ENCODE results near the gene STX2.
"Not testable (repeated sequence)": the region's sequence is repeated elsewhere in the genome, so short reads cannot be mapped to it uniquely, and the experiment has no call there.

The STX2 gene

DNA sequence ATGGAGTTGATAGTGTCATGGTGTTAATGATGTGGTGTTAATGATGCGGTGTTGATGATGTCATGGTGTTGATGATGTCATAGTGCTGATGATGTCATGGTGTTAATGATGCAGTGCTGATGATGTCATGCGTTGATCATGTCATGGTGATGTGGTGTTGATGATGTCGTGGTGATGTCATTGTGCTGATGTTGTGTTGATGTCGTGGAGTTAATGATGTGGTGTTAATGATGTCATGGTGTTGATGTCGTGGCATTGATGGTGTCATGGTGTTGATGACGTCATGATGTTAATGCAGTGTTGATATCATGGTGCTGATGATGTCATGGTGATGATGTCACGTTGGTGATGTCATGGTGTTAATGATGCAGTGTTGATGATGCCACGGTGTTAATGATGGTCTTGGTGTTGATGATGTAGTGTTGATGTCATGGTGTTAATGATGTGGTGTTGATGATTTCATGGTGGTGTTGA, 73.8 kb downstream of the STX2 start:
- no peak for ATAC-seq (ENCODE audit: low read depth)
- no peak overlapping the region for H3K4me3 Mint-ChIP-seq
- H3K36me3 Mint-ChIP-seq = no peaks in the 10 kb centered on the region
- DNase-seq (ENCODE audit: low spot score in 2 of 2) = no peak
- no peak overlapping the region for H3K27ac Mint-ChIP-seq
- peaks cover 2% of the 10 kb centered on the region for H3K4me1 Mint-ChIP-seq
- peaks cover 8% of the 10 kb centered on the region for H3K27me3 Mint-ChIP-seq
- H3K9me3 Mint-ChIP-seq = no peaks in the 10 kb centered on the region

DNA sequence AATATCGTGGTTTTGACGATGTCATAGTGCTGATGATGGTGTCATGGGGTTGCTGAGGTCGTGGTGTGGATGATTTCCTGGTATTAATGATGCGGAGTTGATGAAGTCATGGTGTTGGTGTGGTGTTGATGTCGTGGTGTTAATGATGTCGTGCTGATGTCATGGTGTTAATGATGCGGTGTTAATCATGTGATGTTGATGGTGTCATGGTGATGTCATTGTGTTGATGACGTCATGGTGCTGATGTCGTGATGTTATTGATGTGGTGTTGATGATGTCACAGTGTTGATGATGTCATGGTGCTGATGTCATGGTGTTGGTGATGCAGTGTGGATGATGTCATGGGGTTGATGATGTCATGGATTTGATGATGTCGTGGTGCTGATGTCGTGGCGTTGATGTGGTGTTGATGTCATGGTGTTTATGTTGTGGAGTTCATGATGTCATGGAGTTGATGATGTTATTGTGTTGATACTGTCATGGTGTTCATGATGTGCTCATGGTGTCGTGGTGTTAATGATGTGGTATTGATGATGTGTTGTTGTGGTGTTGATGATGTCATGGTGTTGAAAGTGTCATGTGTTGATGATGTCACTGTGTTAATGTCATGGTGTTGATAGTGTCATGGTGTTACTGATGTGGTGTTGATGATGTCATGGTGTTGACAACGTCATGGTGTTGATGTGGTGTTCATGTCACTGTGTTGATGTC, 74.4 kb downstream of the STX2 start:
- ATAC-seq (ENCODE audit: low read depth) = no peak
- Mint-ChIP-seq H3K27ac (no peak overlapping the region), H3K36me3 (no peaks in the 10 kb centered on the region), H3K4me1 (peaks cover 2% of the 10 kb centered on the region), H3K9me3 (no peaks in the 10 kb centered on the region), H3K4me3 (no peak overlapping the region), H3K27me3 (peaks cover 10% of the 10 kb centered on the region)
- no peak for DNase-seq (ENCODE audit: low spot score in 2 of 2)

DNA sequence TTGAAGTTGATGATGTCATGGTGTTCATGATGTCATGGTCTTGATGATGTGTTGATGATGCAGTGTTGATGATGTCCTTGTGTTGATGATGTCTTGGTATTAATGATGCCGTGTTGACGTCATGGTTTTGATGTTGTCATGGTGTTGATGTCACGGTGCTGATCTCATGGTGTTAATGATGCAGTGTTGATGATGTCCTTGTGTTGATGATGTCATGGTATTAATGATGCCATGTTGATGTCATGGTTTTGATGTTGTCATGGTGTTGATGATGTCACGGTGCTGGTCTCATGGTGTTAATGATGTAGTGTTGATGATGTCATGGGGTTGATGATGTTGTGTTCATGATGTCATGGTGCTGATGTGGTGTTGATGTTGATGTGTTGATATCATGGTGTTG, 75.0 kb downstream of the STX2 start:
- Mint-ChIP-seq H3K27ac (no peak overlapping the region), H3K4me1 (peaks cover 2% of the 10 kb centered on the region), H3K27me3 (peaks cover 10% of the 10 kb centered on the region), H3K4me3 (no peak overlapping the region), H3K36me3 (no peaks in the 10 kb centered on the region), H3K9me3 (no peaks in the 10 kb centered on the region)
- ATAC-seq (ENCODE audit: low read depth) (no peak), DNase-seq (ENCODE audit: low spot score in 2 of 2) (no peak)

DNA sequence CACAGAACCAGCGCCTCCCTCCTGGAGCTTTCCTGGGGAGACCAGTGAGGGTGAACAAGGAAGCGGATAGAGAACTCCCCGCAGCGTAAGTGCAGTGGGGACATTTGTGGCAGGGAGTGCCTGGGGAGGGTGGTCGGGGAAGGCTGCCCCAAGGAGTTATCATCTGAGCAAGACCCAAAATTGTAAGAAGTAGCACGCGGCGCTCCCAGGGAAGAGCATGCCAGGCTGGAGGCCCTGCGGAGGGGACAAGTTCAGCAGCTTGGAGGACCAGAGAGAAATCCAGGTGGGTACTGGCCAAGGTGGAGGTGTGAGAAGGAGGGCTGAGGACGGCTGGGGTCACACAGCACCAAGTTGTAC, 76.8 kb downstream of the STX2 start:
- Mint-ChIP-seq H3K27me3 (peaks cover 5% of the 10 kb centered on the region), H3K4me3 (no peak overlapping the region), H3K9me3 (no peaks in the 10 kb centered on the region), H3K27ac (peak overlapping the region; percentile 31), H3K4me1 (peaks cover 2% of the 10 kb centered on the region), H3K36me3 (no peaks in the 10 kb centered on the region)
- ATAC-seq (ENCODE audit: low read depth) = no peak
- no peak for DNase-seq (ENCODE audit: low spot score in 2 of 2)

DNA sequence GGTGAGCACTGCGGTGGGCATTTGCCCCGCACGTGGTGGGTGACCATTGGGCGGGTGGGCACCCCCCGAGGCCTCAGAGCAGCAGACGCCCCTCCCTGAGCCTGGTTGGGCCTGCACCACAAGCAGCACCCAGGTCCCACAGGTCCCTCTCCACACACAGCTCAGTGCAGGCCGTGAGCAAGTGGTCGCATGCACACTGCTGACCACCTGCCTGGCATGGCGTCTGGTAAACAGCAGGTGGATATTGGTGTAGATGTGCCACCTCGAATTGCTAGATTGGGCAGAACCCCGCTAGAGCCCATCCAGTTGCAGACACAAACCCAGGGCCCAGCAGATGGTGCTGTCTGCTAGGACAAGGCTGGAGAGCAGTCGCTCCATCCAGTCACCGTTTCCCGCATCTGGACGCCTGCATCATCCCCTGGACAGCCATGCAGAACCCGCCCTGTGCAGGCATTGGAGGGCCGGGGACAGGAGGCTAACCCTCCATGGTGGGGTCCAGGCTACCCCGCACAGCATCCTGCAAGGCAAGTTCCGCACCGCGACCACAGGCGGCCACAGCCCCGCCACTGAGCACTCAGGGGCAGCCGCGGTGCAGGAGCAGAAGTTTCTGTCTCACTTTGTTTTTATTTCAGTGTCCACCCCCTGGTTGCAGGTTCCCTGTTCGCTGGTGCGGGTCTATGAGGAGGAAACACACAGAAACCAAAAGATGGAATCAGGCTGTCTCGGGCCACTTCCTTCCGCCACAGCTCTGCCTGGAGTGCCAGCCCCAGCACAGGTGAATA, 77.3 kb downstream of the STX2 start:
- ATAC-seq (ENCODE audit: low read depth) = peak; percentile 46
- Mint-ChIP-seq H3K36me3 (no peaks in the 10 kb centered on the region), H3K4me3 (no peak overlapping the region), H3K27ac (peak overlapping the region; percentile 31), H3K4me1 (peaks cover 2% of the 10 kb centered on the region), H3K9me3 (no peaks in the 10 kb centered on the region), H3K27me3 (peaks cover 5% of the 10 kb centered on the region)
- DNase-seq (ENCODE audit: low spot score in 2 of 2) = no peak

DNA sequence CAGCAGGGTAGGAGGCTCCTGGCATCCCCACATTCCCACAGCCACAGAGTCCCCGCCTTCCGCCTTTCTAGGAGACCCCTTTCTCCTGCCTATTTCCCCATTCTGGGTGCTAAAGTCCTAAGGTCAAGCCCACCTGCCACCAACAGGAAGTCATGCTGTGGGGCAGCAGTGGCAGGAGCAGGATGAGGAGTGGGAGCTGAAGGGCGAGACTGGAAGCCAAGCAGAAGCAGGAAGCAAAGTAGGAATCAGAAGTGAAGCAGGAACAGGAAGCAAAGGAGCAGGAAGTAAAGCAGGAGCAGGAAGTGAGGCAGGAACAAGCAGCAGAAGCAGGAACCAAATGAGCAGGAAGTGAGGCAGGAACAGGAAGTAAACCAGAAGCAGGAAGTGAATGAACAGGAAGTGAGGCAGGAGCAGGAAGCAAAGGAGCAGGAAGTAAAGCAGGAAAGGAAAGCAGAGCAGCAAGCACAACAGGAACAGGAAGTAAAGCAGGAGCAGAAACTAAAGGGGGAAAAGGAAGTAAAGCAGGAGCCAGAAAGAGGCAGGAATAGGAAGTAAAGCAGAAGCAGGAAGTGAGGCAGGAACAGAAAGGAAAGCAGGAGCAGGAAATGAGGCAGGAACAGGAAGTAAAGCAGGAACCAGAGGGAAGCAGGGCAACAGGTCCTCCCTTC, 84.7 kb downstream of the STX2 start:
- no peak for ATAC-seq (ENCODE audit: low read depth)
- Mint-ChIP-seq H3K4me3 (peak overlapping the region; percentile 3), H3K27me3 (peaks cover 2% of the 10 kb centered on the region), H3K9me3 (peaks cover 7% of the 10 kb centered on the region), H3K36me3 (peaks cover 4% of the 10 kb centered on the region), H3K4me1 (peaks cover 13% of the 10 kb centered on the region), H3K27ac (peak overlapping the region; percentile 64)
- DNase-seq (ENCODE audit: low spot score in 2 of 2) = no peak

DNA sequence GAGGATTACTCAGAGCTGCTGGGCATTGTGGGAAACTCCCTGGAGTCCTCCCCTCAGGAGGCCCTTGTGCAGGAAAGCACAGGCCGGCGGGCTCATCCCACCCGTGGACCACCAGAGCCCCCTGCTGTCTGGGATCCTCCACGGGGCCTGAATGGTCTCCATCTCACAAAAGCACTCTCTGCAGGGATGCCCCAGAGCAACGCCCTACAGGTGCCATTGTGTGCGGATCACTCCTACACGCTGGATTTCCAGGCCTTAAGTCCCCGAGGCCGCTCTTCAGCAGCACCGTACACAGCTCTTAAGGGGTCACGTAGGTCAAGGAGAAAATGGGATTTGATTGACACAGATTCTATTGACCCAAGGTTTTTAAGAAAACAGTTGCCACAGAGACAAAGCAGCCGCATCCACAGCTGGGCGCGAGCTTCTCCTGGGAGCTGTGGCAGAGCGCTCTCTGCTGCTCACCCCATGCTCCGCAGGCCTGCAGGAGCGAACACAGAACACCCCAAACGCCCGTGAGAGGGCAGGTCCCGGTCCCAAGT, 86.3 kb downstream of the STX2 start:
- H3K36me3 Mint-ChIP-seq = peaks cover 4% of the 10 kb centered on the region
- ATAC-seq (ENCODE audit: low read depth) (no peak), DNase-seq (ENCODE audit: low spot score in 2 of 2) (no peak)
- H3K27me3 Mint-ChIP-seq = peaks cover 3% of the 10 kb centered on the region
- peaks cover 16% of the 10 kb centered on the region for H3K4me1 Mint-ChIP-seq
- no peak overlapping the region for H3K27ac Mint-ChIP-seq
- peaks cover 7% of the 10 kb centered on the region for H3K9me3 Mint-ChIP-seq
- no peak overlapping the region for H3K4me3 Mint-ChIP-seq

DNA sequence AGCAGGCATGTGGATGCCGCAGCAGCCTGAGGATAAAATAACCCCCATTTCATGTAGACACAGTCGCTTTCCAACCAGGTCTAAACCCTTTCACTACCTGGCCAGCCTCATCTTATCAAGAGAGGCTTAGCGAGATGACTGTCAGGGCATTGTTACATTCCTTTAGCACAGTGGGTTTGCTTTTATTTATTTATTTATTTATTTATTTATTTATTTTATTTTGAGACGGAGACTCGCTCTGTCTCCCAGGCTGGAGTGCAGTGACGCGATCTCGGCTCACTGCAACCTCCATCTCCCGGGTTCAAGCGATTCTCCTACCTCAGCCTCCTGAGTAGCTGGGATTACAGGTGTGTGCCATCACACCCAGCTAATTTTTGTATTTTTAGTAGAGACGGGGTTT, 87.0 kb downstream of the STX2 start:
- DNase-seq (ENCODE audit: low spot score in 2 of 2) = not testable (repeated sequence)

DNA sequence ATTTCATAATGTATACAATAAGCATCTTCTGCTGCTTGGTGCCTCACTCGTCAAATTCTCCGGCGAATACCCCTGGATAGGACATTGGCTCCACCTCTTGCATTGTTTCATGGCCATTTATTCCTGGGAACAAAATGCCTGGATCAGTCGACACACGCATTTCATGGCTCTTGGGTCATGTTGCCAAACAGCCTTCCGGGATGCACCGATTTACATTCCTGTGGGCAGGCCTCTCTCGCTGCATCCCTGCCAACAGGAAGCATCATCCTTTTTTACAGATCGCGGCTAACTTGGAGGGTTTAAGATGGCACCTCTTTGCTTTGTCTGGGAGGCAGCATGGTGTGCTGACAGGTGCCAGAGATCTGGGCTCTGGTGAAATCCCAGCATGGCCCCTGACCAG, 90.3 kb downstream of the STX2 start:
- DNase-seq (ENCODE audit: low spot score in 2 of 2) = no peak
- no peak overlapping the region for H3K4me3 Mint-ChIP-seq
- H3K27me3 Mint-ChIP-seq = peaks cover 5% of the 10 kb centered on the region
- ATAC-seq (ENCODE audit: low read depth) = no peak
- H3K9me3 Mint-ChIP-seq = peaks cover 1% of the 10 kb centered on the region
- no peaks in the 10 kb centered on the region for H3K36me3 Mint-ChIP-seq
- peaks cover 10% of the 10 kb centered on the region for H3K4me1 Mint-ChIP-seq
- no peak overlapping the region for H3K27ac Mint-ChIP-seq

More for the DNA sequence above, 87.0 kb downstream of the STX2 start:
- not testable (repeated sequence) for H3K27me3 Mint-ChIP-seq; H3K4me3 Mint-ChIP-seq; H3K9me3 Mint-ChIP-seq; H3K36me3 Mint-ChIP-seq; H3K27ac Mint-ChIP-seq; ATAC-seq (ENCODE audit: low read depth)
- peaks cover 16% of the 10 kb centered on the region for H3K4me1 Mint-ChIP-seq

DNA sequence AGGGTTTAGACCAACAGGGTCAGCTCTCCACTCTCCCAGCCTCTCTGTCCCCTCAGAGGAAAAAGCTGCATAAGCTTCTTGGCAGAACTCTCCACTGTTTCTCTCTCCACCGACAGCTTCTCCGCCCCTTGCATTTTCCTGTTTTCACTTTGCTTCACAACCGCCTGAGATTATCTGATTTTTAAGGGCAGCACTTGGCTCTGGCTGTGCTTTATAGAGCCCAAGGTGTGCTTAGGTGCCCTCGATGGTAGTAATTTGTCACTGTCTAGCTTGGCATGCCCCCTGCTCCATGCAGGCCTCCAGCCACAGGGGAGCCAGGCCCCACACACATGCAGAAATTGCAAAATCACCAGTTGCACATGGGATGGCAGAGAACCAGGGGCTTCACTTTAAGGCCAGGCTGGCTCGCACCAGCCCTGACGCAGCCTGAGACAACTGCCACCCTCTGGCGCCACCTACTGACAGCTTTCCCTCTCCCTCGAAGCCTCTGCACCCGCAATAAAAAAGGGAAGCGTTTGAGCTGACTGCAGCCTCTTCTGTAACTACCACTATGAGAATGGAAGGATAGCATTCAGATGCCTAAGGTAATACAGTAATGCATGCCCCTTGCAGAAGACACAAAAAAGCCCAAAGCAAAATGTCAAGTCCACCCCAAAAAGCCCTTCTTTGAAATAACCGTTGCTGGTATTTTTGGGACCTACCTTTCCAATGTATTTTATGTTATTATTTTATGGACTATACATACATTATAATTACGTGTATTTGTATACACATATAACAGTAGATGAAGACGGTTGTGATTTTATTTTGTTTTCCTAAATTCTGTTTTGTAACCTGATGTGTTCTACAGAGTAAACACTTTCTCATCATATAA, 90.9 kb downstream of the STX2 start:
- DNase-seq (ENCODE audit: low spot score in 2 of 2) (peak; percentile 36 to 55), ATAC-seq (ENCODE audit: low read depth) (peak; percentile 67)
- no peaks in the 10 kb centered on the region for H3K9me3 Mint-ChIP-seq
- peaks cover 10% of the 10 kb centered on the region for H3K4me1 Mint-ChIP-seq
- no peak overlapping the region for H3K27ac Mint-ChIP-seq
- no peak overlapping the region for H3K4me3 Mint-ChIP-seq
- peaks cover 5% of the 10 kb centered on the region for H3K27me3 Mint-ChIP-seq
- no peaks in the 10 kb centered on the region for H3K36me3 Mint-ChIP-seq

DNA sequence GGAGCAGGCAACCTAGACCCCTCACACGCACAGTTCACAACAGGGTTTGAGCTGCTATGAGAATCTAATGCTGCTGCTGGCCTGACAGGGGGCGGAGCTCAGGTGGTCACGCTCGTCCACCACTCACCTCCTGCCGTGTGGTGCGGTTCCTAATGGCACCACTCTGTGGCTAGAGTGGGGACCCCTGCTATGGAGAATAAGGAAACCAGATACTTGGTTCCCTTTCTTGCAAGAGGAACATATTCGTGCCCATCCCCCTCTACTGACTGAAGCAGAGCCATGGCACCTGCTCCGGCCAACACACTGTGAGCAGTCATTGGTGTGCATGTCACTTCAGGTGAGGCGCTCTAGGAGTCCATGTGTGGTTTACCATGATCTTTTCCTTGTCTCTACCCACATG, 92.5 kb downstream of the STX2 start:
- DNase-seq (ENCODE audit: low spot score in 2 of 2) (no peak), ATAC-seq (ENCODE audit: low read depth) (no peak)
- Mint-ChIP-seq H3K27me3 (peaks cover 5% of the 10 kb centered on the region), H3K36me3 (no peaks in the 10 kb centered on the region), H3K4me1 (peaks cover 6% of the 10 kb centered on the region), H3K9me3 (no peaks in the 10 kb centered on the region), H3K27ac (no peak overlapping the region), H3K4me3 (no peak overlapping the region)

DNA sequence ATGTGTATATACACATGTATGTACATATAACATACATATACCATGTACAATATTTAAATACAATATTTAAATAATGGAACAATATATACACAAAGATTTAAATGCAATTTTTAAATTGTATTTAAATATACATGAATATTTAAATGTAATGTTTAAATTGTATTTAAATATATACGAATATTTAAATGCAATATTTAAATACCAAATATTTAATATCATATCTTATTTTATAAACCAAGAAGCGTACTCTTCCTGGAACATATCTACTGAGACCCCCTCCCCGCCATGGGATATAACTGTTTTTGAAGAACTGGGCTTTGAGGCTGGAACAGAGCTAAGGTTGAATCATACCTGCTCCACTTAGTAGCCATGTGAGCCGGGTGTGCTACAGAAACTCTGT, 93.1 kb downstream of the STX2 start:
- Mint-ChIP-seq H3K36me3 (no peaks in the 10 kb centered on the region), H3K27me3 (peaks cover 5% of the 10 kb centered on the region), H3K4me3 (no peak overlapping the region), H3K27ac (no peak overlapping the region), H3K4me1 (peaks cover 3% of the 10 kb centered on the region), H3K9me3 (no peaks in the 10 kb centered on the region)
- no peak for ATAC-seq (ENCODE audit: low read depth)
- no peak for DNase-seq (ENCODE audit: low spot score in 2 of 2)

DNA sequence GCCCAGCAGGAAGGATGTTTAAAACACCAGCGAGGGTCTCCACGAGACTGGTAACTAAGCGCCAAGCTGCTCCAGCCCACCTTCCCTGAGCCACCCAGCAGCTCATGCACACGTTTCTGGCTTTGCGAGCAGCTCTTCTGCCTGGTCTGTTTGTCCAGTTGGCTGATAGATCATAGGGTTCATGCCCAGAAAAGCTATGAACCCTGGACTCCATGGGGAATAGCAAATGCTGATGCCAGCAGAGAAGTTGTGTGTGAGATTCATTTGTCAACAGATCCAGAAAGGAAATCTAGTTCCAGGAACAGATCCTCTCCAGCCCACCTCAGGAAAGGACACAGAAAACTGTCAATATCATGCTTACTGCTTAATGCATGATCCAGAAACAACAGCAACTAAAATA, 94.8 kb downstream of the STX2 start:
- Mint-ChIP-seq H3K36me3 (no peaks in the 10 kb centered on the region), H3K9me3 (peaks cover 4% of the 10 kb centered on the region), H3K27ac (no peak overlapping the region), H3K27me3 (peaks cover 4% of the 10 kb centered on the region), H3K4me1 (peaks cover 3% of the 10 kb centered on the region), H3K4me3 (no peak overlapping the region)
- DNase-seq (ENCODE audit: low spot score in 2 of 2) (no peak), ATAC-seq (ENCODE audit: low read depth) (no peak)
